ENCODE measurements around the gene CEP72. TPM values are rescaled to one million over a fixed set of nuclear protein-coding genes. Genes with fewer than 3 reads are reported as not detected.
"Not testable (repeated sequence)": the region's sequence is repeated elsewhere in the genome, so short reads cannot be mapped to it uniquely, and the experiment has no call there.

The CEP72 gene
- total and polyA plus RNA-seq, 2 donors (not counting 1 experiment from before 2014, with no cell fraction given), result 7.7 to 32.9 TPM

DNA sequence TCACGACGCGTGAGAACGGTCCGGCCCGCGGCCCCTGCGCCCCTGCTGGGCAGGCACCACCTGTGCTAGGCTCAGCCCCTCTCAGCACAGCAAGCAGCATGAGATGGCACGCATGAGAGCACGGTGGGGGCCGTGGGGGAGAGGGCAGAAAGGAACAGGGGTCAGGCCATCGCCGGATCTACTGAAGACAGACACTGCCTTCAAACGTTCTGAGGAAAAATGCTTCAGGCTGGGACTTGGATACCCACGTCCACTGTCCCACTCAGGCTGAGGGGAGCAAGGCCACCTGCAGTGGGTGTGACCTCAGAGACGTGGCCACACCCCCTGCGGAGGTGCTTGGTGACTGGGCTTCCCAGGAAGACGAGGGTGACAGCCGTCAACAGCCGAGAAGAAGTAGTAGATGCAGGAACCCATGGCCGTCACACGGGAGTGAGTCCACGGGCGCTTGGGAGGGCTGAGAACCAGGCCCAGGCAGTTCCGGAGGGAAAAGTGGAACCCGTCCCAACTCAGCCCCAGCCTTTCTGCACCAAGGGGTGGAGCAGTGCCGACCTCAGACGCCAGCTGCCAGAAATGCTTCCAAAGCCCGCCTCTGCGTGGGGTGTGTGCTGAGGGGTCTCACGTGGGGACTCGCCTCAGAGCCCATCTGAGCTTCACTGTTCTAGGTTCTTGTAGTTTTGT is 68.1 kb downstream of the CEP72 start:
- DNase-seq; H3K27me3 Mint-ChIP-seq; H3K9me3 ChIP-seq (ENCODE audit: control extremely low read depth in 1 of 3, control insufficient read depth in 2 of 3, insufficient read depth in 1 of 3, low read length in 2 of 3); H2AFZ ChIP-seq (ENCODE audit: insufficient read depth, low read depth, low read length, poor library complexity, severe bottlenecking); POLR2A ChIA-PET; H3K4me3 ChIP-seq (ENCODE audit: control extremely low read depth in 1 of 5, extremely low read depth in 1 of 5, insufficient read depth in 1 of 5, low read depth in 2 of 5, low read length in 4 of 5); ATAC-seq (ENCODE audit: low read depth); H3K9ac ChIP-seq (ENCODE audit: low read length); H3K4me1 Mint-ChIP-seq; H3K36me3 ChIP-seq (replicated peaks in 1 of 2; ENCODE audit: control extremely low read depth in 1 of 2, control insufficient read depth in 1 of 2, extremely low read depth in 1 of 2, insufficient read depth in 2 of 2, low read length in 1 of 2); H3K4me1 ChIP-seq (ENCODE audit: control insufficient read depth in 2 of 2, insufficient read depth in 2 of 2, low read length in 2 of 2); H3K4me3 Mint-ChIP-seq; H3K27ac ChIP-seq (ENCODE audit: low read length in 2 of 2); H3K4me2 ChIP-seq (replicated peaks; ENCODE audit: low read depth, low read length, poor library complexity, severe bottlenecking); intact Hi-C loops (cut with micrococcal nuclease); H3K27ac Mint-ChIP-seq; H4K20me1 ChIP-seq (ENCODE audit: control insufficient read depth, insufficient read depth, low read length, poor library complexity, severe bottlenecking); H3K9me3 Mint-ChIP-seq (ENCODE audit: insufficient read depth); CTCF ChIA-PET; H3K79me2 ChIP-seq (ENCODE audit: control insufficient read depth, insufficient read depth, low read length): not testable (repeated sequence)
- peaks cover 0 to 13% (median 2%) of the 10 kb centered on the region in 4 experiments for H3K27me3 ChIP-seq (replicated peaks in 1 of 4; ENCODE audit: control extremely low read depth in 1 of 4, control insufficient read depth in 3 of 4, insufficient read depth in 4 of 4, low read length in 3 of 4)
- WGBS (ENCODE audit: insufficient coverage), result no CpG with 5 or more reads among the region's 32 CpGs

DNA sequence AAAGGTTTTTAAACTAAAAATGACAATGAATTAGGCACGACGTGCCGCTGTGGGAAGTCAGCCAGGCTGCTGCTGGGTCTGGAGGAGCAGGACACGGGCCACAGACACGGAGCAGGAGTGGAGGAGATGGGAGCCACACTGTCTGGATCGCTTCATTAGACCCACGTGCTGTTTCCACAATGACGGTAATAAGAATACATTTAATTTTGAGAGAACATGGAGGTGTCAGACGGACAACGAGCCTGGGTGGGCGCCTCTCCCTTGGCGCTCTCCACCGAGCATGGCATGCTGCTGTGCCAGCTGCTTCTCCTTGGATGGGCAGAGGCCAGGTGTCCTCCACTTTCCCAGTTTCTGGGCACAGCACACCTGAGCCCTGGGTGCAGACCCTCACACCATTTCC is 68.7 kb downstream of the CEP72 start:
- H3K4me1 ChIP-seq (ENCODE audit: control insufficient read depth in 2 of 2, insufficient read depth in 2 of 2, low read length in 2 of 2); H3K9ac ChIP-seq (ENCODE audit: low read length); H3K36me3 ChIP-seq (replicated peaks in 1 of 2; ENCODE audit: control extremely low read depth in 1 of 2, control insufficient read depth in 1 of 2, extremely low read depth in 1 of 2, insufficient read depth in 2 of 2, low read length in 1 of 2); H3K4me2 ChIP-seq (replicated peaks; ENCODE audit: low read depth, low read length, poor library complexity, severe bottlenecking); intact Hi-C loops (cut with micrococcal nuclease); H3K27ac ChIP-seq (ENCODE audit: low read length in 2 of 2); DNase-seq; H3K9me3 ChIP-seq (ENCODE audit: control extremely low read depth in 1 of 3, control insufficient read depth in 2 of 3, insufficient read depth in 1 of 3, low read length in 2 of 3); H3K9me3 Mint-ChIP-seq (ENCODE audit: insufficient read depth); H2AFZ ChIP-seq (ENCODE audit: insufficient read depth, low read depth, low read length, poor library complexity, severe bottlenecking); H4K20me1 ChIP-seq (ENCODE audit: control insufficient read depth, insufficient read depth, low read length, poor library complexity, severe bottlenecking); H3K27me3 Mint-ChIP-seq; ATAC-seq (ENCODE audit: low read depth); H3K4me1 Mint-ChIP-seq; CTCF ChIA-PET; H3K79me2 ChIP-seq (ENCODE audit: control insufficient read depth, insufficient read depth, low read length); H3K4me3 ChIP-seq (ENCODE audit: control extremely low read depth in 1 of 5, extremely low read depth in 1 of 5, insufficient read depth in 1 of 5, low read depth in 2 of 5, low read length in 4 of 5); POLR2A ChIA-PET; H3K4me3 Mint-ChIP-seq; H3K27ac Mint-ChIP-seq: not testable (repeated sequence)
- peaks cover 0 to 14% (median 2%) of the 10 kb centered on the region in 4 experiments for H3K27me3 ChIP-seq (replicated peaks in 1 of 4; ENCODE audit: control extremely low read depth in 1 of 4, control insufficient read depth in 3 of 4, insufficient read depth in 4 of 4, low read length in 3 of 4)
- WGBS (ENCODE audit: insufficient coverage), result 91% methylated on average over 11 of the region's 13 CpGs

DNA sequence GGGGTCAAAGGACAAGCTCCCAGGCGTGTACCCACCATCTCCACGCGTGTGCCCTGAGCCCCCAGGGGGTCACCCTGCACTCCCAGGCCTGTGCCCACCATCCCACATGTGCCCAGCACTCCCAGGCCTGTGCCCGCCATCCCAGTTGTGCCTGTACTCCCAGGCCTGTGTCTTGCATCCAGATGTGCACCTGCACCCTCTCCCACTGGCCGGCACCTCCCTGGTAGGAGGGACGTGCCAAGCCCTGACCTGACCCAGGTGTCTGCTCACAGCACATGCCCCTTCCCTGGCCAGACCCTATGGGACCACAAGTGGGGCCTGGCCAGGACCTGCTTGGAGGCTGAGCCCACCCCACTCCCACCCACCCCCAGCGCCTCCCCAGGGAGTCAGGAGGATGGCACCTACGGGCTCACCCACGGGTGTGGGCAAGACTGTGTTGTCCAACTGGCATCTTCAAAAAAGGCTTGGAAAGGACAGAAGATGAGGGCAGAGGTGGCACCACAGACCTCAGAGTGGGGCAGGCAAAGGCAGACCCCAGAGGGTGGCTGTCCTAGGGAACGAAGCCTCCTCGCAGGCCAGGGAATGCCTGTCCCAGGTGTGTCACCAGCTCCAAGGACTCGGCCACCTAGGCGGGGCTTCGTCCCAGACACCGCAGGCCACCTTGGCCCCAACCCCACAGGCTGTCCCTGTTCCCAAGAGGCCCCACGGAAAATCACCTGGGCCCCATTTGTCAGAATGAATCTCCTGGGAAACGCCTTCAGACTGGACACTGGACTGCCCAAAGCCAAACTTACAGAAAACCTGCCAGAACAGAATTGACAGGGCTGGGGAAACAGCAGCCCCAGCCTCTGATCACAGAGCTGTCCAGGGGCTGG is 69.4 kb downstream of the CEP72 start:
- not testable (repeated sequence) for DNase-seq
- 88% methylated on average over 10 of the region's 17 CpGs for WGBS (ENCODE audit: insufficient coverage)

DNA sequence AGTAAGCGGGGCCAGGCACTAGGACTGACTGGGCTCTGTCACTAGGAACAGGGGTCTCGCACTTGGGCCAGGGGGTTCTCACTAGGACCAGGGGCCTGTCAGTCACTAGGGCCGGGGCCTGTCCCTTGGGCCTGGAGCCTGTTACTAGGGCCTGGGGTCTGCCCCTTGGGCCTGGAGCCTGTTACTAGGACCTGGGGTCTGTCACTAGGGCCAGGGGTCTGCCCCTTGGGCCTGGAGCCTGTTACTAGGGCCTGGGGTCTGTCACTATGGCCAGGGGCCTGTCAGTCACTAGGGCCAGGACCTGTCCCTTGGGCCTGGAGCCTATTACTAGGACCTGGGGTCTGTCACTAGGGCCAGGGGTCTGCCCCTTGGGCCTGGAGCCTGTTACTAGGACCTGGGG is 70.1 kb downstream of the CEP72 start:
- H3K4me3 ChIP-seq (ENCODE audit: control extremely low read depth in 1 of 5, extremely low read depth in 1 of 5, insufficient read depth in 1 of 5, low read depth in 2 of 5, low read length in 4 of 5); H3K27ac Mint-ChIP-seq; H3K4me2 ChIP-seq (replicated peaks; ENCODE audit: low read depth, low read length, poor library complexity, severe bottlenecking); DNase-seq; H4K20me1 ChIP-seq (ENCODE audit: control insufficient read depth, insufficient read depth, low read length, poor library complexity, severe bottlenecking); H3K79me2 ChIP-seq (ENCODE audit: control insufficient read depth, insufficient read depth, low read length); H3K9me3 Mint-ChIP-seq (ENCODE audit: insufficient read depth); H3K4me3 Mint-ChIP-seq; intact Hi-C loops (cut with micrococcal nuclease); H3K4me1 Mint-ChIP-seq; H2AFZ ChIP-seq (ENCODE audit: insufficient read depth, low read depth, low read length, poor library complexity, severe bottlenecking); POLR2A ChIA-PET; H3K27ac ChIP-seq (ENCODE audit: low read length in 2 of 2); CTCF ChIA-PET; H3K9me3 ChIP-seq (ENCODE audit: control extremely low read depth in 1 of 3, control insufficient read depth in 2 of 3, insufficient read depth in 1 of 3, low read length in 2 of 3); H3K4me1 ChIP-seq (ENCODE audit: control insufficient read depth in 2 of 2, insufficient read depth in 2 of 2, low read length in 2 of 2); H3K27me3 Mint-ChIP-seq; H3K36me3 ChIP-seq (replicated peaks in 1 of 2; ENCODE audit: control extremely low read depth in 1 of 2, control insufficient read depth in 1 of 2, extremely low read depth in 1 of 2, insufficient read depth in 2 of 2, low read length in 1 of 2); H3K9ac ChIP-seq (ENCODE audit: low read length); ATAC-seq (ENCODE audit: low read depth): not testable (repeated sequence)
- WGBS (ENCODE audit: insufficient coverage), result 76% methylated on average over 2 of the region's 3 CpGs
- peaks cover 0 to 12% (median 2%) of the 10 kb centered on the region in 4 experiments for H3K27me3 ChIP-seq (replicated peaks in 1 of 4; ENCODE audit: control extremely low read depth in 1 of 4, control insufficient read depth in 3 of 4, insufficient read depth in 4 of 4, low read length in 3 of 4)

More for the DNA sequence above, 69.4 kb downstream of the CEP72 start:
- H3K4me1 Mint-ChIP-seq; intact Hi-C loops (cut with micrococcal nuclease); H3K4me3 Mint-ChIP-seq; H3K27ac ChIP-seq (ENCODE audit: low read length in 2 of 2); H3K4me3 ChIP-seq (ENCODE audit: control extremely low read depth in 1 of 5, extremely low read depth in 1 of 5, insufficient read depth in 1 of 5, low read depth in 2 of 5, low read length in 4 of 5); H3K9me3 ChIP-seq (ENCODE audit: control extremely low read depth in 1 of 3, control insufficient read depth in 2 of 3, insufficient read depth in 1 of 3, low read length in 2 of 3); H3K4me1 ChIP-seq (ENCODE audit: control insufficient read depth in 2 of 2, insufficient read depth in 2 of 2, low read length in 2 of 2); H3K27me3 Mint-ChIP-seq; H4K20me1 ChIP-seq (ENCODE audit: control insufficient read depth, insufficient read depth, low read length, poor library complexity, severe bottlenecking); CTCF ChIA-PET; ATAC-seq (ENCODE audit: low read depth); H3K4me2 ChIP-seq (replicated peaks; ENCODE audit: low read depth, low read length, poor library complexity, severe bottlenecking); POLR2A ChIA-PET; H3K36me3 ChIP-seq (replicated peaks in 1 of 2; ENCODE audit: control extremely low read depth in 1 of 2, control insufficient read depth in 1 of 2, extremely low read depth in 1 of 2, insufficient read depth in 2 of 2, low read length in 1 of 2); H3K9ac ChIP-seq (ENCODE audit: low read length); H3K79me2 ChIP-seq (ENCODE audit: control insufficient read depth, insufficient read depth, low read length); H2AFZ ChIP-seq (ENCODE audit: insufficient read depth, low read depth, low read length, poor library complexity, severe bottlenecking); H3K9me3 Mint-ChIP-seq (ENCODE audit: insufficient read depth); H3K27ac Mint-ChIP-seq: not testable (repeated sequence)
- peaks cover 0 to 12% (median 2%) of the 10 kb centered on the region in 4 experiments for H3K27me3 ChIP-seq (replicated peaks in 1 of 4; ENCODE audit: control extremely low read depth in 1 of 4, control insufficient read depth in 3 of 4, insufficient read depth in 4 of 4, low read length in 3 of 4)

All from B cell (primary cell).